Keratinocyte (primary cell): ENCODE results near the gene MYADM. TPM values are rescaled to one million over a fixed set of nuclear protein-coding genes. Genes with fewer than 3 reads are reported as not detected.
A peak's percentile ranks its signal among the peaks of the same experiment; 100 is the strongest.

Source experiments
- DNase-seq: peaks from one replicate; pipeline ENCODE4 v3.0.0-alpha.2; 2011; ENCODE audit warnings: low read depth, missing footprints, low spot score
- FAIRE-seq: peaks from 2 replicates; lab custom pipeline; 2011; peaks lifted over from hg19 to GRCh38; lab: Jason Lieb, UNC
- H2AFZ ChIP-seq: 2 replicates; pipeline ENCODE4 v1.6.0; 2012; ENCODE audit warnings: low read length, control low read depth, inconsistent platforms; ENCODE audit not compliant: control insufficient read depth
- H3K27ac ChIP-seq: 2 replicates; pipeline ENCODE4 v1.5.1; 2011; ENCODE audit warnings: low read length; ENCODE audit not compliant: control insufficient read depth, insufficient read depth
- H3K27me3 ChIP-seq: 3 replicates; pipeline ENCODE4 v1.6.0; 2011; ENCODE audit warnings: low read length; ENCODE audit not compliant: control insufficient read depth, insufficient read depth; ENCODE audit errors: extremely low read depth
- H3K36me3 ChIP-seq, 2 experiments: 2 replicates in 1 of 2; 3 replicates in 1 of 2; pipeline ENCODE4 v1.5.1; 2011; ENCODE audit warnings: low read length in 2 of 2, mild to moderate bottlenecking in 1 of 2; ENCODE audit not compliant: control insufficient read depth in 2 of 2, insufficient read depth in 2 of 2; ENCODE audit errors: extremely low read depth in 1 of 2
- H3K4me1 ChIP-seq: 3 replicates; pipeline ENCODE4 v1.5.1; 2011; ENCODE audit warnings: low read length; ENCODE audit not compliant: control insufficient read depth, insufficient read depth; ENCODE audit errors: extremely low read depth
- H3K4me2 ChIP-seq: 3 replicates; pipeline ENCODE4 v1.6.0; 2011; ENCODE audit warnings: low read depth, low read length; ENCODE audit not compliant: control insufficient read depth, insufficient read depth; ENCODE audit errors: extremely low read depth
- H3K4me3 ChIP-seq, 3 experiments: fragments of 200-600 bp in 1 of 3; sonication (generic) in 1 of 3; 2 replicates in 2 of 3; 3 replicates in 1 of 3; pipeline ENCODE4 v1.5.1; 2011 to 2016; ENCODE audit warnings: low read length in 3 of 3, mild to moderate bottlenecking in 3 of 3, control low read depth in 2 of 3, inconsistent platforms in 1 of 3, low read depth in 1 of 3, mixed read lengths in 1 of 3, mixed run types in 1 of 3, moderate library complexity in 1 of 3; ENCODE audit not compliant: control insufficient read depth in 2 of 3, insufficient read depth in 2 of 3; ENCODE audit errors: extremely low read depth in 1 of 3
- H3K79me2 ChIP-seq: 2 replicates; pipeline ENCODE4 v1.6.0; 2012; ENCODE audit warnings: low read length; ENCODE audit not compliant: control insufficient read depth, insufficient read depth
- H3K9ac ChIP-seq: 3 replicates; pipeline ENCODE4 v1.6.0; 2011; ENCODE audit warnings: low read length; ENCODE audit not compliant: control insufficient read depth, insufficient read depth; ENCODE audit errors: extremely low read depth
- H3K9me1 ChIP-seq: 3 replicates; pipeline ENCODE4 v1.6.0; 2011; ENCODE audit warnings: low read length; ENCODE audit not compliant: control insufficient read depth, insufficient read depth; ENCODE audit errors: extremely low read depth
- H3K9me3 ChIP-seq: 2 replicates; pipeline ENCODE4 v1.5.1; 2012; ENCODE audit warnings: low read depth, low read length; ENCODE audit not compliant: control insufficient read depth
- H4K20me1 ChIP-seq: 3 replicates; pipeline ENCODE4 v1.6.0; 2011; ENCODE audit warnings: low read length; ENCODE audit not compliant: control insufficient read depth, insufficient read depth; ENCODE audit errors: extremely low read depth
- EZH2 ChIP-seq: IDR thresholded peaks from one replicate; pipeline ENCODE4 v1.6.1; 2012; ENCODE audit warnings: inconsistent platforms, mild to moderate bottlenecking, low read length, moderate library complexity
- dilution Hi-C: fragments of 300-500 bp; cut with MboI; formaldehyde crosslinking; loops from one replicate; pipeline ENCODE4 v1.7.0; 2020; ENCODE audit warnings: low sequenced_read_pairs; ENCODE audit not compliant: extremely low pct_ligation_motif_present
- polyA plus RNA-seq, 5 experiments: library from polyadenylated mRNA; depleted of rRNA in 3 of 5; stranded (reverse) in 3 of 5; stranded (forward) in 1 of 5; unstranded in 1 of 5; fragments of >200 nt; gene quantifications; 1 replicate in 1 of 5; 2 replicates in 3 of 5; 3 replicates in 1 of 5; pipeline versions ENCODE4 v1.2.1 to v1.2.3, GENCODE V29; 2011 to 2012; ENCODE audit warnings: missing spikeins in 2 of 5, low read depth in 1 of 5, low replicate concordance in 1 of 5
- TF ChIP-seq, protein P1 (sequence below), 3 experiments: IDR thresholded peaks in 1 of 3; conservative IDR thresholded peaks in 1 of 3; optimal IDR thresholded peaks in 1 of 3; 2 replicates in 2 of 3; 3 replicates in 1 of 3; pipeline versions ENCODE3 to v1.5.1; 2011; ENCODE audit warnings: low read length in 3 of 3, mild to moderate bottlenecking in 3 of 3, moderate library complexity in 2 of 3, control low read depth in 1 of 3, inconsistent platforms in 1 of 3; ENCODE audit not compliant: insufficient read depth in 2 of 3; ENCODE audit errors: extremely low read depth in 1 of 3

Gene MYADM
- polyA plus RNA-seq, 1 donor (not counting 4 experiments of a cell fraction or from before 2014, with no cell fraction given), result 16.8 TPM

DNA sequence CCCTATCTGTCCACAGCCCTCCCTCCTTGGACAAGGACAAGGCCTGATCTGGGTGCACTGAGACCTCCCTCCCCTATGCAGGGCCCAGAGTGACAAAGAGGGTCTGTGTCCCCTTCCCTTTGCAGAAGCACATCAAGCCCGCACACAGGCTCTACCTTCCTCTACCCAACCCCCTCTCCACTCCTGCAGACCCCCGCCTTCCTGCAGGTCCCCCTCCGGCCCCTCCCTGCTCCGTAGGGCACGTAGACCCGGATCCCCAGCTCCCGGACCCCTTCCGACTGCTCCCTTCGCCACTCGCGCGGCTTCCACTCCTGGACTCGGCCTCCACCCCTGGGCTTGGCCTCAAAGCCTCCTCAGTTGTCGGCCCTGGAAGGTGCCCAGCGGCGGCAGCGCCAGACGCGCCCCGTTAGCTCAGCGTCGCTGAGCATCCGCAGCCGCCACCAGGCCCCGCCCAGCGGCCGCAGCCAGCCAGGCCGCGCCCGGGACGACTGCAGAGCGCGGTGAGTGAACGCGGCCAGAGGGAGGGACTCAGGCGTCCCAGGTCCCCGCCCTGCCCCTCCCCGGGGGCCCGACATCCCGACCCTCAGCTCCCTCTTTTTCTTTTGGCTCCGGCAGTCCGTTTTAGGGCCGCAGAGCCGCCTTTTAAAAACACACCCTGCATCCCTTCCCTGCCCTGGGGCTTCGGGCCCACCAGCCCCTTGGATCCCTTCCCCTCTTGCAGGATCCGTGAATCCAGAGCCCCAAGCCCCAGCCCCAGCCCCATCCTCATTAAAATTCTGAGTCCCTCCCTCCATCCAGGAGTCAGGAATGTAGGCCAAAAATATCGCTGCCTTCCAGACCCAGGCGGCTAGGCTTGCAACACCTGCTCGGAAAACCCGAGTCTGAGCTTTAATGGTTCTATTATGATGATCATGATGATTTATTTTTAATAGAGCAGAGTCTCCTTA, 1.5 kb upstream of the MYADM start:
- Histone ChIP-seq H3K4me1 (peaks cover 19% of the 10 kb centered on the region), H3K9me3 (no peaks in the 10 kb centered on the region), H4K20me1 (no peaks in the 10 kb centered on the region), H3K9me1 (no peaks in the 10 kb centered on the region), H3K27me3 (no peaks in the 10 kb centered on the region), H2AFZ (peak overlapping the region; percentile 80), H3K36me3 (peaks cover 0 to 4% of the 10 kb centered on the region in 2 experiments), H3K4me2 (peak overlapping the region; percentile 91), H3K27ac (peak overlapping the region; percentile 98), H3K4me3 (peak overlapping the region; percentile 22 to 72 (median 43)), H3K9ac (peak overlapping the region; percentile 92), H3K79me2 (peaks cover 7% of the 10 kb centered on the region)
- DNase-seq (no peak), FAIRE-seq (no peak)
- dilution Hi-C loops, result no loop called here
- TF ChIP-seq EZH2, result no peak
- TF ChIP-seq, protein P1, sequence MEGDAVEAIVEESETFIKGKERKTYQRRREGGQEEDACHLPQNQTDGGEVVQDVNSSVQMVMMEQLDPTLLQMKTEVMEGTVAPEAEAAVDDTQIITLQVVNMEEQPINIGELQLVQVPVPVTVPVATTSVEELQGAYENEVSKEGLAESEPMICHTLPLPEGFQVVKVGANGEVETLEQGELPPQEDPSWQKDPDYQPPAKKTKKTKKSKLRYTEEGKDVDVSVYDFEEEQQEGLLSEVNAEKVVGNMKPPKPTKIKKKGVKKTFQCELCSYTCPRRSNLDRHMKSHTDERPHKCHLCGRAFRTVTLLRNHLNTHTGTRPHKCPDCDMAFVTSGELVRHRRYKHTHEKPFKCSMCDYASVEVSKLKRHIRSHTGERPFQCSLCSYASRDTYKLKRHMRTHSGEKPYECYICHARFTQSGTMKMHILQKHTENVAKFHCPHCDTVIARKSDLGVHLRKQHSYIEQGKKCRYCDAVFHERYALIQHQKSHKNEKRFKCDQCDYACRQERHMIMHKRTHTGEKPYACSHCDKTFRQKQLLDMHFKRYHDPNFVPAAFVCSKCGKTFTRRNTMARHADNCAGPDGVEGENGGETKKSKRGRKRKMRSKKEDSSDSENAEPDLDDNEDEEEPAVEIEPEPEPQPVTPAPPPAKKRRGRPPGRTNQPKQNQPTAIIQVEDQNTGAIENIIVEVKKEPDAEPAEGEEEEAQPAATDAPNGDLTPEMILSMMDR (optimal IDR thresholded peaks at IDR 0.05 in 1 of 3, IDR thresholded peaks at IDR 0.05 in 1 of 3, conservative IDR thresholded peaks at IDR 0.05 in 1 of 3; ENCODE audit: extremely low read depth in 1 of 3, insufficient read depth in 2 of 3, low read length in 3 of 3), result no peak

DNA sequence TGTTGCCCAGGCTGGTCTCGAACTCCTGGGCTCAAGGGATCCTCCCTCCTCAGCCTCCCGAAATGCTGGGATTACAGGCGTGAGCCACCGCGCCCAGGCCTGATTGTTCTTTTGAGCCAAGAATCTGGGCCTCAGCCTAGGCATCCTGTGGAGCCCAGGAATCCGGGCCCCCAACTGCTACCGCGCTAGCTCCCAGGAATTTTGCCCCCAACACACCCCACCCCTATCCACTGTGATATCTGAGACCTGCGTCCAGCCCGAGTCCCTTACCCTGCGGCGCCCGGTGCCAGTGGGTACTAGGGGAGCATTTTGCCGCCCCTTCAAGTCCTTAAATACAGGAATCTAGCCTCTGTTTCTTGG, 838 bp upstream of the MYADM start:
- peak overlapping the region; percentile 98 for H3K27ac ChIP-seq
- H4K20me1 ChIP-seq, result no peaks in the 10 kb centered on the region
- no peak for DNase-seq
- no peak for FAIRE-seq
- H3K9ac ChIP-seq, result peak overlapping the region; percentile 92
- peaks cover 19% of the 10 kb centered on the region for H3K4me1 ChIP-seq
- H3K36me3 ChIP-seq, result peaks cover 0 to 4% of the 10 kb centered on the region in 2 experiments
- H3K27me3 ChIP-seq, result no peaks in the 10 kb centered on the region
- no peak for TF ChIP-seq EZH2
- TF ChIP-seq, protein P1 (optimal IDR thresholded peaks at IDR 0.05 in 1 of 3, IDR thresholded peaks at IDR 0.05 in 1 of 3, conservative IDR thresholded peaks at IDR 0.05 in 1 of 3; ENCODE audit: extremely low read depth in 1 of 3, insufficient read depth in 2 of 3, low read length in 3 of 3), result no peak
- peak overlapping the region; percentile 65 to 80 (median 72) for H3K4me3 ChIP-seq
- H3K79me2 ChIP-seq, result peaks cover 7% of the 10 kb centered on the region
- peak overlapping the region; percentile 42 for H2AFZ ChIP-seq
- peak overlapping the region; percentile 91 for H3K4me2 ChIP-seq
- dilution Hi-C loops, result no loop called here
- no peaks in the 10 kb centered on the region for H3K9me1 ChIP-seq
- no peaks in the 10 kb centered on the region for H3K9me3 ChIP-seq
